GM18519 (cell line): ENCODE data around the gene MRPL23.

Experiments
- ATAC-seq: cut with Tn5 transposase; IDR thresholded peaks from one replicate; pipeline ENCODE4 v1.9.1; 2021; ENCODE audit warnings: mild to moderate bottlenecking, moderate library complexity; ENCODE audit not compliant: unreplicated experiment, low FRiP score

MRPL23 gene

DNA sequence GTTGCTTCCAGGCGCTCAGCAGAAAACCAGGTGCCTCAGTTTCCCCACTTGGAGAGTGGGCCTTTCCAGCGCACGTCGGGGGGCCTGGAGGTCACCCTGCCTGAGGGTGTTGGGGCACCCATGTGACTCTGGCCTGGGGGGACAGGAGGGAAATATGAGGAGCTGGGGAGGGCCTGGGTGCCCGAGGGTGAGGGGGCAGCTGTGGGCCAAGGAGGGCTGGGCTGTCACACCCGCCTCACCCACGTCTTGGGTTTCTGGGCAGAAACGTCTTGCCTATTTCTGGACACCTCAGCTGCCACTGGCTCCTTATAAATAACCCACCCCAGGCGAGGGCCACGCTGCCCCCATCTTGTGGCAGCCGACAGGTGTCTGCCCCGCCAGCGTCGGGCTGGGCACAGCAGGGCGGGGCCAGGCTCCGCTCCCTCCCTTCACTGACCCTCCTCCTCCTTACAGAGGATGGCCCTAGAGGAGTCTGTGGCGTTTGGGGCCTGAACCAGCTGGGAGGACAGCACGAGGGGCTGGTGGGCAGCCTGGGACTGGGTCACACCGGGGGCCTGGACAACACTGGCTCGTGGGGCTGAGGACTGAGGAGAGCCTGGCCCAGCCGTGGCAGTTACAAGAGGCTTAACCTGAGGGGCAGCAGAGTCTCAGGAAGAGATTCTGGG, 26.1 kb upstream of the MRPL23 start:
- ATAC-seq = no peak

DNA sequence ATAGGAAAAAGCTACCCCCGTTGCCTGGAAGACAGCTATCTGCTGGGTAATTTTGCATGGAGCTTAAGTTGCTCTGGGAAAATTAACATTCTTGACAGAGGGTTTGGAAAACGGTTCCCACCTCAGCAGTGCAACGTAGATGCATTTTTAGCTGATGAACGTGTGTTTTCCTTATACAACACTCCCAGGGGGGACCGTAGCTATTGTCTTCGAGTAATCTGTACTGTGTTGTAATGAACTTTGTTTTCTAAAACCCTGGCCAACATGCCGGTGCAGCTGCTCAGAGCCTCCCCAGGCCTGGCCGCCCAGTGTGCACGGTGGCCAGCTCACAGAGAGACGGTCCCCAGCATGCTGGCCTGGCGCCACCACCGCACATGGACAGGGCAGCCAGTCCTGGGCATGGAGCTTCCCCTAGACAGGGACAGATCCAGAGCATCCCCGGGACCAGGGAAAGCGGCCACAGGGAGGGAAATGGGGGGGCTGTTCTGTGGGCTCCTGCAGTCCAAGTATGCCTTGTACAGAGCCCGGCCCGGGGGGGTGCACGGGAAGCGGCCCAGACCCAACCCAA, 25.5 kb upstream of the MRPL23 start:
- ATAC-seq = no peak

DNA sequence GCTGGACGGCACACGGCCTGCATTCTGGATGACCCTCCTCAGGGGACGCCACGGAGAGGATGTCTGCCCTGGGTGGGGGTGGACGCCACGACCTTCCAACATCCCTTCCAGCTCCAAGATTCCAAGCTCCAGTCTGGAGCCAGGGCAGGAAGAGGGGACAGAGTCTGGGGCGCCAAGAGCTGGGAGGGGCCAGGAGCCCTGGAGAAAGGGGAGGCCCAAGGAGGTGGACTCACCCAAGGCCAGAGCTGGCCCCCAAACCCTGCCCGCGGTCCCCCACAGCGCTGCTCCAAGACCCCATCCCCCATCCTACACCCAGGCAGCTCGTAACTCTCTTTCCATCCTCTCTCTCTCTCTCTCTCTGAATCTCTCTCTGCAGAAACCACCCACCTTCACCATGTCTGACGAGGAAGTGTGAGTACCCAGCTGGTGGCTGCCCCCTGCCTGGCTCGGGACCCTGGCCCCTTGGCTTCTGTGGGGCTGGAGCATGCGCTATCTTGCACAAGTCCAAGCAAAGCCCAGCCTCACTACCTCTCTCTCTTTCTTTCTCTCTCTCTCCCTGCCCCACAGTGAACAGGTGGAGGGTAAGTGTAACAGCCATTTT, 24.6 kb upstream of the MRPL23 start:
- ATAC-seq = no peak

GRCh38 chr11:1923201-1923956, 23.8 kb upstream of the MRPL23 start:
- no peak for ATAC-seq

- ATAC-seq = no peak
Observed at GRCh38 chr11:1924181-1924580, 23.0 kb upstream of the MRPL23 start.

GRCh38 chr11:1924646-1925372, 22.3 kb upstream of the MRPL23 start:
- no peak for ATAC-seq

DNA sequence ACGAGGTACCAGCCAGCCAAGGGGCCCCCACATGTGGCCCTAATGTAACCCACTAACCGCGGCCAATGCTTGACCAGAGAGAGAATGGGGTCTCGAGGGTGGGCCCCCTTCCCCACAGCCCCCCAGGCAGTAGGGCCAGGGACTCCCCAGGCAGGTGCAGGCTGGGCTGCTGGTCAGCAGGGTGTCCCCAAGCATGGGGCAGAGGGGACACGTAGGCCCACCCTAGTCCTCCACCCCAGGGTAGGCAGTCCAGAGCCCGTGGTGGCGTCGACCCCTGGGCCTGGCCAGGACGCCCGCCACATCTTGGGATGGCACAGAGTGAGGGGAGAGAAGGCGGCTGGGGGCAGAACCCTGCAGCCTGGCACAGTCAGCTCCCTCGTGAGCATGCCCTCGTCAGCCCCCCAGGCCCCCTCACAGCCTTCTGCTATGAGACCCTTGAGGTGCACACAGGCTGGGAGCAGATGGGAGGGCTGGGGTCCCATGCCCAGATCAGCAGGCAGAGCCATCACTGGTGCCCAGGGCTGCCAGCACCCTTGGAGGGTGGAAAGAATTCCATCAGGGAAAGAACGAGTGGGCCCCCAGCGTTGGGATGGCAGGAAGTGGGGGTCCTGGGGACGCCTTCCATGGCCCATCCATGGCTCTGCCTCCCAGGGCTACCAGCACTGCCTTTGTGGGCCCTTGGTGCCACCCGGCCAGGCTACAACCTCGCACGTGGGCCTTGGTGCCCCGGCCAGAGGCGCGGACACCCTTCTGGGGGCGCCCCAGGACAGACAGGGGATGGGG, 21.6 kb upstream of the MRPL23 start:
- no peak for ATAC-seq

- no peak for ATAC-seq
Observed at GRCh38 chr11:1926156-1927025, 20.7 kb upstream of the MRPL23 start.

GRCh38 chr11:1927026-1927847, 19.9 kb upstream of the MRPL23 start:
- no peak for ATAC-seq

DNA sequence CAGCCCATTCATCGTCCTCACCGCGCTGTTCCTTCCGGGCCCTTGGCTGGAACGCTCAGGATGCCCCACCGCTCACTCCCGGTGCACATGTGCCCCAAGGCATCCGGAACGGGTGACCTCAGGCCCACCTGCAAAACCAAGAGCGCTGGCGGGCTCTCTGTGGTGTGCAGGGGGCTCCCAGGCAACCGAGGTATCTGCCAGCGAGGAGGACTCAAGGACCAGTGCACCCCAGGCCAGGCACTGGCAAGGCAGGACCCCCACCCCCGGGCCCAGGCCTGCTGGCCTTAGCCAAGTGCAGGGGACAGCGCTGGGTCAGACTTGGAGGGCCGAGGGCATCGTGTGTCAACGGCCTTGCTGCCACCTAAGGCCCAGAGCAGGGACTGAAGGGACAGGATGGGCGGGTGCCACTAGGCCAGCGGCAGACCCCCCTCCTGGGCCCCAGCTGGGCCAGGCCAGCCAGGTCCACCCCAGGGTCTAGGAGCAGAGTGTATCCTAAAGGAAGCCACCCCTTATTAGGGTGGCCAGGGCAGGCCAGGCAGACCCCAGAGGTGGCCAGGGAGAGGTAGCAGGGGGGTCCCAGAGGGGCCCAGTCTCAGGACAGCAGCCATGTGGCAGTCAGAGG, 19.2 kb upstream of the MRPL23 start:
- no peak for ATAC-seq

DNA sequence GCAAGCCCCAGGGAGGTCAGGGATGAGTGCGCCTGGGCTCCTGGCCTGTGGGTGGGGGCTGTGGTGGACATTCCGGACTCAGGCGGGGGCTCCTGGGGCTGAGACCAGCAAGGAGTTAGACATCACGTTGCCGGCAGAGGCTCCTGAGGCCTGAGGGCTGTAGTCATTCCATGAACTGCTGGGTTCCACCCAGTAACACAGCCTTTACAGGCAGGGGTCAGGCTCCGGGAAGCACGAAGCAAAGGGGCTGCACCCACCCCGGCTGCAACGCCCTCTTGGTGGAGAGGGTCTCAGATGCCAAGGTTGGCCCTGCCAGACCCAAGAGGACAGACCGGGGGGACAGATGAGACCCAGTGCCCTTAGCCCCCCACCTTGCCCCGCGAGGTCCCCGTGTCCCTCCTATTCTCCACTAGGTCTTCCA, 18.7 kb upstream of the MRPL23 start:
- no peak for ATAC-seq

GRCh38 chr11:1928891-1929541, 18.1 kb upstream of the MRPL23 start:
- no peak for ATAC-seq

- no peak for ATAC-seq
Observed at GRCh38 chr11:1929621-1930461, 17.3 kb upstream of the MRPL23 start.

GRCh38 chr11:1930462-1930830, 16.7 kb upstream of the MRPL23 start:
- no peak for ATAC-seq

- ATAC-seq = no peak
Observed at GRCh38 chr11:1931341-1932104, 15.6 kb upstream of the MRPL23 start.

DNA sequence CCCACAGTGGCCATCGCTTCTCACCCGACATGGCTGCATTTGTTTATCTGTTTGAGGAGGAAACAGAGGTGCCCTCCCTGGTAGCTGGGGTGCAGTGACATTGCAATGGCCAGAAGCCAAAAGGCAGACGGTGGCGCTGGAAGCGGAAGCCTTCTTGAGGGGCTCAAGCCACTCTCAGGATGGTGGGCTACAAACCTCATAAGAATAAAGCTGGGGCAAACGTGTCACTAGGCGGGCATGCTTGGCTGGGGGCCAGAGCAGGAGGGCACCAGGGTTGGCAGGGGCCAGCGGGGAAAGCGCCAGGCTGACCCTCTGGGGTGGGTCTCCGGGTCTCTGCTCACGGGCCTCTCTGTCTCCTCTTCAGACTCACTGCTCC, 15.0 kb upstream of the MRPL23 start:
- no peak for ATAC-seq
